ENCODE data around the gene SRSF9. TPM values are rescaled to one million over a fixed set of nuclear protein-coding genes. Genes with fewer than 3 reads are reported as not detected.
A peak's percentile ranks its signal among the peaks of the same experiment; 100 is the strongest.

SRSF9 gene
- total RNA-seq, 1 experiment from 2014 or later: 244 TPM

- Mint-ChIP-seq H3K27ac (ENCODE audit: unreplicated experiment) (peak overlapping the region; percentile 12), H3K27me3 (ENCODE audit: insufficient read depth, unreplicated experiment) (no peaks in the 10 kb centered on the region), H3K4me3 (ENCODE audit: unreplicated experiment) (no peak overlapping the region), H3K9me3 (ENCODE audit: unreplicated experiment) (no peaks in the 10 kb centered on the region), H3K4me1 (ENCODE audit: low read depth, unreplicated experiment) (peaks cover 2% of the 10 kb centered on the region), H3K36me3 (ENCODE audit: insufficient read depth, unreplicated experiment) (peaks cover 6% of the 10 kb centered on the region)
- no peak for TF ChIP-seq CTCF (IDR thresholded peaks at IDR 0.05; ENCODE audit: insufficient read depth in 1 of 2, low read depth in 1 of 2, low read length in 1 of 2, severe bottlenecking in 1 of 2, unreplicated experiment in 1 of 2)
- intact Hi-C loops (cut with micrococcal nuclease; ENCODE audit: unreplicated experiment): no loop called here
- Histone ChIP-seq H3K4me1 (no peaks in the 10 kb centered on the region), H3K27me3 (replicated peaks; ENCODE audit: control insufficient read depth, insufficient read depth, low read length) (no peaks in the 10 kb centered on the region), H3K4me3 (ENCODE audit: low read depth, low read length) (no peak overlapping the region), H3K9me3 (no peaks in the 10 kb centered on the region), H3K36me3 (ENCODE audit: control insufficient read depth, insufficient read depth, low read length) (no peaks in the 10 kb centered on the region)
- no peak for DNase-seq
- no TSS peak for BruUV-seq (replicated peaks)
- CTCF ChIA-PET: interaction anchor here (0.7 kb wide), 1 partner anchor 20 kb away, joined by 10 read pairs; the partner anchor contains the start of gene COX6A1
- POLR2A ChIA-PET: no interaction called here
Observed at GRCh38 chr12:120417917-120418580, 51.5 kb downstream of the SRSF9 start.

GRCh38 chr12:120416490-120417216, 52.9 kb downstream of the SRSF9 start:
- no peak for TF ChIP-seq CTCF (IDR thresholded peaks at IDR 0.05; ENCODE audit: insufficient read depth in 1 of 2, low read depth in 1 of 2, low read length in 1 of 2, severe bottlenecking in 1 of 2, unreplicated experiment in 1 of 2)
- Mint-ChIP-seq H3K27ac (ENCODE audit: unreplicated experiment) (no peak overlapping the region), H3K4me1 (ENCODE audit: low read depth, unreplicated experiment) (no peaks in the 10 kb centered on the region), H3K27me3 (ENCODE audit: insufficient read depth, unreplicated experiment) (no peaks in the 10 kb centered on the region), H3K36me3 (ENCODE audit: insufficient read depth, unreplicated experiment) (peaks cover 9% of the 10 kb centered on the region), H3K4me3 (ENCODE audit: unreplicated experiment) (no peak overlapping the region), H3K9me3 (ENCODE audit: unreplicated experiment) (no peaks in the 10 kb centered on the region)
- ChIA-PET CTCF (no interaction called here), POLR2A (no interaction called here)
- no TSS peak for BruUV-seq (replicated peaks)
- H3K27me3 ChIP-seq (replicated peaks; ENCODE audit: control insufficient read depth, insufficient read depth, low read length): no peaks in the 10 kb centered on the region
- no peak for DNase-seq
- no peak overlapping the region for H3K4me3 ChIP-seq (ENCODE audit: low read depth, low read length)
- H3K9me3 ChIP-seq: no peaks in the 10 kb centered on the region
- no peaks in the 10 kb centered on the region for H3K4me1 ChIP-seq
- no peaks in the 10 kb centered on the region for H3K36me3 ChIP-seq (ENCODE audit: control insufficient read depth, insufficient read depth, low read length)
- intact Hi-C loops (cut with micrococcal nuclease; ENCODE audit: unreplicated experiment): no loop called here

- H3K27me3 Mint-ChIP-seq (ENCODE audit: insufficient read depth, unreplicated experiment): no peaks in the 10 kb centered on the region
- no peaks in the 10 kb centered on the region for H3K9me3 ChIP-seq
- DNase-seq: no peak
- no peak for TF ChIP-seq CTCF (IDR thresholded peaks at IDR 0.05; ENCODE audit: insufficient read depth in 1 of 2, low read depth in 1 of 2, low read length in 1 of 2, severe bottlenecking in 1 of 2, unreplicated experiment in 1 of 2)
- H3K36me3 ChIP-seq (ENCODE audit: control insufficient read depth, insufficient read depth, low read length): no peaks in the 10 kb centered on the region
- no TSS peak for BruUV-seq (replicated peaks)
- H3K4me1 Mint-ChIP-seq (ENCODE audit: low read depth, unreplicated experiment): no peaks in the 10 kb centered on the region
- H3K4me3 Mint-ChIP-seq (ENCODE audit: unreplicated experiment): no peak overlapping the region
- ChIA-PET CTCF (no interaction called here), POLR2A (no interaction called here)
- peaks cover 8% of the 10 kb centered on the region for H3K36me3 Mint-ChIP-seq (ENCODE audit: insufficient read depth, unreplicated experiment)
- no peak overlapping the region for H3K4me3 ChIP-seq (ENCODE audit: low read depth, low read length)
- no peak overlapping the region for H3K27ac Mint-ChIP-seq (ENCODE audit: unreplicated experiment)
- H3K4me1 ChIP-seq: no peaks in the 10 kb centered on the region
- H3K9me3 Mint-ChIP-seq (ENCODE audit: unreplicated experiment): no peaks in the 10 kb centered on the region
- H3K27me3 ChIP-seq (replicated peaks; ENCODE audit: control insufficient read depth, insufficient read depth, low read length): no peaks in the 10 kb centered on the region
- intact Hi-C loops (cut with micrococcal nuclease; ENCODE audit: unreplicated experiment): no loop called here
Observed at GRCh38 chr12:120413901-120414695, 55.5 kb downstream of the SRSF9 start.

Measured in Caco-2 (cell line).